GM21447 (cell line): ENCODE results near the gene PXDN.

Source experiments
- ATAC-seq: cut with Tn5 transposase; IDR thresholded peaks from one replicate; pipeline ENCODE4 v1.9.1; 2021; ENCODE audit not compliant: unreplicated experiment

PXDN gene

DNA sequence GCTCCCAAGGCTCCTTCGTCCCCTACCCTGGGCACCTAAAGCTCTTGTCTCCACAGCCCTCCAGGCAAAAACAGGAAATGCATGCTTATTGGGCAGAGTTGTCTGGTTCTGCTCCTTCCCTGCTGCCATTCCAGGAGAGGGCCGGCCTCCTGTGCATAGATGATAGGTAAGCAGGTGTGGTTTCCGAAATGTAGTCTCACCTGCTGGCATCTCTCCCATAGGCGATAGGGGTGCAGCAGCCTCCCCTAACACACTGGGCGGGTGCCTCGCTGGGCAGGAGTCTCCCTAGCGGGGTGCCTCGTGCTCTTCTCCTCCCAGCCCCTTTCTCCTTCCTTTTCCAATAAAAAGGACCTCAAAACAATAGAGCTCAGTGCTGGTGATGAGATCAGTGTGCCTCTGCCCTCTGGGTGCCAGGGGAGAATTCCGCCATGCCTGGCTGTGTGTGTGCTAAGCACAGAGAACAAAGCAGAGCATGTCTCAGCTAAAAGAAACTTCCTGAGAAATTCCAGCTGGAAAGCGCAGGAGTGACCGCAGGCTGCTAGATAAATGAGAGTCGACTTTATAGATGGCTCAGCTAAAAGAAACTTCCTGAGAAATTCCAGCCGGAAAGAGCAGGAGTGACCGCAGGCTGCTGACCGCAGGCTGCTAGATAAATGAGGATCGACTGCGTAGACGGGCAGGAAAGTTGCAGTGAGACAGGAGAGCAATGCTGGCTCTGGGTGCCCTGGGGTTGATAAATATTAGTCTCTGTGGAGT, 11.3 kb upstream of the PXDN start:
- no peak for ATAC-seq

GRCh38 chr2:1754461-1755170, 10.3 kb upstream of the PXDN start:
- no peak for ATAC-seq

GRCh38 chr2:1754046-1754445, 9.7 kb upstream of the PXDN start:
- no peak for ATAC-seq

DNA sequence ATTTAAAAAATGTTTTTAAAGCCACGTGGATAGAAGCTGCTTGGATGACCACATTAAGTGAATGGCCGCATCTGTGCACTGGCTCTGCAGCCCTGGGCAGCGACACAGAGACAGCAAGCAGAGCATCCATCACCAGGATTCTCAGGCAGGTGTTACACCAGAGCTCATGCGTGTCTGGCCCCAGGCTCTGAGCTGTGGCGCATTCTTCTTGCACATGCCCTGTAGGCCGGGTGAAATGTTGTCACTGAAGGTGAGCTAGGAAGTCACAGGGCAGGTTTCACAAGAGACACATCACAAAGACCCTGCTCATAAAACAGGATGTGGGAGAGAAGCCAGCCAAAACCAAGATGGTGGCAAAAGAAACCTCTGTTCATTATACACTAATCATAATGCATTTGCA, 8.4 kb upstream of the PXDN start:
- no peak for ATAC-seq

DNA sequence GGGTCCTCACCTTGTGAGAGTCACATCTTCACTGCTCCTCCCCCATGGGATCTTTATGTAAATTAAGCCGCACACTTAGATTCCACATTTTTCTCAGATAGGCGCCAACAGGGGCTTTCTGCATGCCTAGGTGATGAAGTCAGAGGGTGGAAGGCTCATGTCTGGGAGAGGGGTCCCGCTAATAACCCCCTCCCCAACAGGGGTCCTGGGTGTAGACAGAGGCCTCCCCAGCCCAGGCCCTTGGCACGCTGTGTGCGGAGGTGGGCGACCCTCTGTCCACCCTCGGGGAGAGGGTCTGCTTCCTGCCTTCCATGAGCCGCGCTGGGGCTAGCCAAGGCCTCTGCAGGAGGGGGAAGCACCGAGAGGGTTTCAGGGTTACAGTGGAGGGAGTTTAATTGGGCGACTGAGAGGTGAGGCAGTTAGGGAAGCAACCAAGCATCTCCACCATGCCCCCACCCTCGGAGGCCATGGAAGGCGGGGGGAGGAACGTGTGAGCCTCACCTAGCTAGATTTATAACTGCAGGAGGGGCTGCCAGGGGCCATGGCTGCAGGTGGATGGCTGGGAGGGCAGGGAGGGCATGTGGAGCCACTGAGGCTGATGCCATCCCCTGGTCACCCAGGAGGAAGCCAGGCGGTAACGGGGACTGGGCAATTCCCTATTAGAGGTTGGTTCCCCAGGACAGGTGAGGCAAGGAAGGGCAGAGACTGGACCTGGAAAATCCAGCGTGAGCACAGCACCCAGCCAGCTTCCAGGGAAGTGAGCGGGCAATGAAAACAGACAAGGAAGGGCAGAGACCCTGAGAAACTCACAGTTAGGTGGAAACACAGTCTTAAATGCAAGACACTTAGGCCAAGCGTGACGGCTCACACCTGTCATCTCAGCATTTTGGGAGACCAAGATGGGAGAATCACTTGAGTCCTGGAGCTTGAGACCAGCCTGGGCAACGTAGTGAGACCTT, 7.7 kb upstream of the PXDN start:
- no peak for ATAC-seq

DNA sequence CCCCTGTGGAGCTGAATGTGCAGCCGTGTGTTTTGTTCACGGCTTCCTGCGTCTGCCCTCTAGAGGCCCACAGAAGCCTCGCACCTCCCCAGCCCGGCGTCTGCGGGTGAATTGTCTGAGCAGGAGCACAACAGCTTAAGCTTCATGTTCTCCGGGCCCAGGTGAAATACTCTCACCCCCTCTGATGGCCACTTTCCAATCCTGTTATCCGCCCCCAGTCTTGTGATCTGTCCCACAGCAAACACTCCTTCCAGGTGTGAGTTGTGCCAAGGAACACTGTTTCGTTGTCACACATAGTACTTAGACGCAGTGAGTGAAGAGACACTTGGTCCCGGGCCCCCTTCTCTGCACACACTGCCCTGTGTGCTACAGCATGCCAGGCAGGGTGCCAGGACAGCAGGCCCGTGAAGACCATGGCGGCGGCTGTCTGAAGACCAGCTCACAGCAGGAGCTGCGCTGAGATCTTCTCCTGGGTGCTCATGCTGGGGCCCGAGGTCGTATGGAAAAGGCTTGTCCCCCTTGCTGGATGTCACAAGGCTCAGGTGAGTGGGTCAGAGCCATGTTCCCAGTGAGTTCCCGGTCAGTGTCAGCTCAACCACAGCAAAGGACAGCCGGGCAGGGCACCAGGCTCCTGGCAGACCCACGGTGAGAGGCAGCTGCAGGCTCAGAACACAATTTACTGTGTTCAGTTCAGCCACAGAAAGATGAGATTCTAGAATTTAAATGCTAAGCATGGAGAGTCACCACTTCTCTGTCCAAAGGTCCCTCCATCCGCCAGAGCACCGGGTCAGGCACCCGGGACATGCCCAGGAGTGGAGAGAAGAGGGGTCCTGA, 6.8 kb upstream of the PXDN start:
- ATAC-seq = no peak

- no peak for ATAC-seq
These were observed 6.1 kb upstream of the PXDN start for GRCh38 chr2:1750270-1750932.

DNA sequence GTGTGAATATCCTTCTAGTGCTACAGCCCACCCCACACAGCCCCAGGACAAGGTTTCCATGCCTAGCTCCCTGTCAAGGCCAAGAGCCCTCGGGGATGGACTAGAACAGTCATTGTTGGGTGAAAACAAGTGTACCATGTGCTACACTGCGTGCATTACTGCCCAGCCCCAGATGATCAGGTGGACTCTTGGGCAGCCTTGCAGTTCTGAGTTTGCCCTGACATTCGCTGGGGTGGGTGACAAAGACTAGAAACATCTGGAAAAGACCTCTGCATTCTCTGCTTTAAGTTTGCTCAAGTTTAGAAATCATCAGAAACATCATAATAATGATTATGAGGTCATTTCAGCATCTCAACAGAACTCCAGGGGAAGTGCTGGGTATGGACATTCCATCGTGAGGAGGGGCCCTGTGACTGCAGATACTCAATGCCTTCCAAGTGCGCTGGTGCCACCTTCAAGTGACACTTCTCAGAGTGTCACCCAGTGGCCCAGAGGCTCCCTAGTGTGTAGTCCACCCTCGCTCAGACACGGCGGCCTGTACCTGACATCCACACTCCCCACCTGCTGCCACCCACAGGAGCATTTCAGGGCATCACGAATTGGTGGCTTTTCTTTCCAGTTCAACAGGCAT, 5.3 kb upstream of the PXDN start:
- ATAC-seq = no peak

GRCh38 chr2:1748741-1749488, 4.6 kb upstream of the PXDN start:
- no peak for ATAC-seq

- no peak for ATAC-seq
These were observed 3.9 kb upstream of the PXDN start for GRCh38 chr2:1748176-1748740.

DNA sequence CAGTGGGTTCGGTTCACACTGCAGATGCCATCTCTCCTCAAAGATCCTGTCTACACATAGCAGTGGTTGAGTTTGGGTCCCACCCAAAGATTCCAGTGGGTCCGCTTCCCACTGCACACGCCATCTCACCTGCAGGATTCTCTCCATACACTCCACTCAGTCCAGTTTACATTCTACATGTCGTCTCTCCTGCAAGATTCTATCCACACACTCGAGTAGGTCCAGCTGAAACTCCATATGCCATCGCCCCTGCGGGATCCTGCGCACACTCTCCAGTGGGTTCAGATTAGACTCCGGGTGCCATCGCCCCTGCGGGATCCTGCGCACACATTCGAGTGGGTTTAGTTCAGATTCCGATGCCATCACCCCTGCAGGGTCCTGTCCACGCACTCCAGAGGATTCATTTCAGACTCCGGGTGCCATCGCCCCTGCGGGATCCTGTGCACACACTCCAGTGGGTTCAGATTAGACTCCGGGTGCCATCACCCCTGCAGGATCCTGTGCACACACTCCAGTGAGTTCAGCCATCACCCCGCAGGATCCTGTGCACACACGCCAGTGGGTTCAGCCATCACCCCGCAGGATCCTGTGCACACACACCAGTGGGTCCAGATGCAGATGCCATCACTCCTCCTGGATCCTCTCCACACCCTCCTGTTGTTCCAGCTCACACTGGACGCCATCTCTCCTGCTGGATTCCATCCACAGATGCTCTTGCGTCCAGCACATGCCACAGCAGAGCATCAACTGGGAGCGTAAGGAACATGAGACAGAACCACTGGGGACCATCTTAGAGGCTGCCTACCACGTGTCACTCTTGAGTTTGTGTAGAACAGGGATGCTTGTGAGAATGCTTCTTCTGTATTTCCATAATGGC, 3.0 kb upstream of the PXDN start:
- ATAC-seq = no peak

DNA sequence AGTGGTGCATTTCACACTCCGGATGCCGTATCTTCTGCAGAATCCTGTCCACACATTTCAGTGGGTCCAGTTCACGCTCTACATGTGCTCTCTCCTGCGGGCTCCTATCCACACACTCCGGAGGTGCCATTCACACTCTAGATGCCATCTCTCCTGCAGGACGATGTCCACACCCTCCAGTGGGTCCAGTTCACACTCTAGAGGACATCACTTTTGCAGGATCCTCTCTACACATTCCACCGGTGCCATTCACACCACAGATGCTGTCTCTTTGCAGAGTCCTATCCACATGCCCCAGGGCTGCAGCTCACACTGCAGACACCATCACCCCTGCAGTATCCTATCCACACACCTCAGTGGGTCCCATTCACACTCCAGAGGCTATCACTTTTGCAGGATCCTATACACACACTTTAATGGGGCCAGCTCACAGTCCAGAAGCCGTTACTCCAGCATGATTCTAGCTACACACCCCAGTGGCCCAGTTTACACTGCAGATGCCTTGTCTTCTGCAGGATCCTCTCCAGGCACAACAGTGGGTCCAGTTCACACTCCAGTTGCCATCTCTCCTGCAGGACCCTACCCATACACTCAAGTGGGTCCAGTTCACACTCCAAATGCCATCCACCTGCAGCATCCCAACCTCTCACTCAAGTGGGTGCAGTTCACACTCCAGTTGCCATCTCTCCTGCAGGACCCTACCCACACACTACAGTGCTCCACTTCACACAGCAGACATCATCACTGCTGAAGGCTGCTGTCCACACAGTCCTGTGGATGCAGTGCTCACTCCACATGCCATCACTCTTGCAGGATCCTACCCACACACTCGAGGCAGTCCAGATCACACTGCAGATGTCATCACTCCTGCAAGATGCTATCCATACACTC, 2.1 kb upstream of the PXDN start:
- no peak for ATAC-seq

DNA sequence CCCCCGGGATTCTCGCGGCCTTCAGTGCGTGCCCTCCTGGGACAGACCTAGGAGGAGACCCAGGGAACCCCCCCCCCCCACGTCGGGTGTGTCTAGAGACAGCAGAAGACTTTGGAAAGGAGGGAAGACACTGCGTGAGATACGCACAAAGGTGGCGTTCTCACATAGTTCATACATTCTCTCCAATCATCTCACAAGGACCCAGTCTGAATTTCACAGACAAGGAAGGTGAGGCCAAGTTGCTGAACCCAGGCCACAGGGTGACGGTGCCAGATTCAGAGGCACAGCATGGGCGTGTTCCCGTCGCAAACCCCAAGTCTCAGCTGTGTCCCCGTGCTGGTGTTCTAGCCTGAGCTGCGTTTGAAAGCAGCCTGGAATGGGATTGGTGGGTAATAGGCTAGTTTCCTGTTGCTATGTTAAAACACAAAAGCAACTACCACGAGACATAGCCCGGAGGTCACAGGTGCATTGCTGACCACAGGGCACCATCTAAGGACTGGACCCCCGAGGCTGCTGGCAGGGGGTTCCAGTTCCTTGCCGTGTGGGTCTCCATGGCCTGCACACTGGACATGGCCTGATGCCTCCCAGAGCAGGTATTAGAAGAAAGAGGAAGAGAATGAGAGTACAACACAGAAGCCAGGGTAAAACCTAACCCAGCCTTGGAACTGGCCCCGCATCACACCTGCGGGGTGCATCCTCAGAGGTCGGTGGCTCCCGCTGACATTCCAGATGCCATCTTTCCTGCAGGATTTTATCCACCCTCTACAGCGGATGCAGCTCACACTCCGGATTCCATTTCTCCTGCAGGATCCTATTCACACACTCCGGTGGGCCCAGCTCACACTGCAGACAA, 1.1 kb upstream of the PXDN start:
- no peak for ATAC-seq

GRCh38 chr2:1744151-1744445, 217 bp downstream of the PXDN start:
- ATAC-seq = no peak

GRCh38 chr2:1743396-1744150, 742 bp downstream of the PXDN start:
- ATAC-seq = no peak
